GM18868 (cell line): ENCODE data around the gene ZNF786.
A peak's percentile ranks its signal among the peaks of the same experiment; 100 is the strongest.
"Not testable (repeated sequence)": the region's sequence is repeated elsewhere in the genome, so short reads cannot be mapped to it uniquely, and the experiment has no call there.

ENCODE experiments used
- ATAC-seq: cut with Tn5 transposase; IDR thresholded peaks from one replicate; pipeline ENCODE4 v1.9.1; 2021; ENCODE audit warnings: mild to moderate bottlenecking, moderate library complexity; ENCODE audit not compliant: unreplicated experiment

Gene ZNF786

DNA sequence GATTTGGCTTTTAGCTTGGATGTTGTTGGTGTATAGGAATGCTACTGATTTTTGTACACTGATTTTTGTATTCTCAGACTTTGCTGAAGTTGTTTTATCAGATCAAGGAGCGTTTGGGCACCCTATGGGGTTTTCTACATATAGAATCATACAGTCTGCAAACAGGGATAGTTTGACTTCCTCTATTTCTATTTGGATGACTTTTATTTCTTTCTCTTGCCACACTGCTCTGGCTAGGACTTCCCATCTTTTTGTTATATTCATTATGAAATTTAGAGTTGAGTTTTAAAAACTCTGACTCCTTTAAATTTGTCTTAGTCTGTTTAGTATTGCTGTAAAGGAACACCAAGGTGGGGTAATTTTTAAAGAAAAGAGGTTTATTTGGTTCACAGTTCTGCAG is 4.7 kb downstream of the ZNF786 start:
- no peak for ATAC-seq

DNA sequence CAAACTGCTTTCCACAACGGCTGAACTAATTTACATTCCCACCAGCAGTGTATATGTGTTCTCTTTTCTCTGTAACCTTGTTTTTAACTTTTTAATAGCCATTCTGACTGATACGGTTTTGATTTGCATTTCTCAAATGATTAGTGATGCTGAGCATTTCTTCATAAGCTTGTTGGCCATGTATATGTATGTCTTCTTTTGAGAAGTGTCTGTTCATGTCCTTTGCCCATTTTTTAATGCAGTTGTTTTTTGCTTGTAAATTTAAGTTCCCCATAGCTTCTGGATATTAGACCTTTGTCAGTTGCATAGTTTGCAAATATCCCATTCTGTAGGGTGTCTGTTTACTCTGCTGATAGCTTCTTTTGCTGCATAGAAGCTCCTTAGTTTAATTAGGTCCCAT is 6.1 kb downstream of the ZNF786 start:
- ATAC-seq, result no peak

DNA sequence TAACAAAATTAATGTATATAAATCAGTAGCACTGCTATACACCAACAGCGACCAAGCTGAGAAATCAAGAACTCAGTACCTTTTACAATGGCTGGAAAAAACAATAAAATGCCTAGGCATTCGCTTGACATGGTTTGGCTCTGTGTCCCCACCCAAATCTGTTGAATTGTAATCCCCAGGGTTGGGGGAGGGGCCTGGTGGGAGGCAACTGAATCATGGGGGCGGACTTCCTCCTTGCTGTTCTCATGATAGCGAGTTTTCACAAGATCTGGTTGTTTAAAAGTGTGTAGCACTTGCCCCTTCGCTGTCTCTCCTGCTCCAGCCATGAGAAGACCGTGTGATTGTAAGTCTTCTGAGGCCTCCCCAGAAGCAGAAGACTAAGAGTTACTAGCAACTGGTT is 8.6 kb downstream of the ZNF786 start:
- no peak for ATAC-seq

DNA sequence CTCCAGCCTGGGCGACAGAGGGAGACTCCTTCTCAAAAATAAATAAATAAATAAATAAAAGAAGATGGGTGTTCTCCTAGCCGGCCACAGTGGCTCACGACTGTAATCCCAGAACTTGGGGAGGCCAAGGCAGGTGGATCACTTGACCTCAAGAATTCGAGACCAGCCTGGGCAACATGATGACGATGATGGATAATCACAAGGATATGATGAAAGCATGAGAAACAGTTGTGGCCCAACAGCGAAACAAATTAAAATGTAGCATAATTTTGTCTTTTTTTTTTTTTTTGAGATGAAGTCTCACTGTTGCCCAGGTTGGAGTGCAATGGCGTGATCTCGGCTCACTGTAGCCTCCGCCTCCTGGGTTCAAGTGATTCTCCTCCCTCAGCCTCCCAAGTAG is 12.9 kb downstream of the ZNF786 start:
- no peak for ATAC-seq

DNA sequence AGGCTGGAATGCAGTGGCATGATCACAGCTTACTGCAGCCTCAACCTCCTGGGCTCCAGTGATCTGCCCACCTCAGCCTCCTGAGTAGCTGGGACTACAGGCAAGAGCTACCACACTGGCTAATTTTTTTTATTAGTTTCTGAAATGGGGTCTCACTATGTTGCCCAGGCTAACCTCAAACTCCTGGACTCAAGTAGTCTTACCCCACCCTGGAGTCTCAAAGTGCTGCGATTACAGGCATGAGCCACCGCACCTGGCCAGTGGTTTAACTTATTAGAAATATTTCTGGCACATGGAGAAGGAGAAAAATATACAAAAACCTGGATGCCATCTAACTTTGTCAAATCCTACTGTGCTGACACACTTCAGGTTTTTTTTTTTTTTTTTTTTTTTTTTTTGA is 15.2 kb downstream of the ZNF786 start:
- ATAC-seq, result no peak

DNA sequence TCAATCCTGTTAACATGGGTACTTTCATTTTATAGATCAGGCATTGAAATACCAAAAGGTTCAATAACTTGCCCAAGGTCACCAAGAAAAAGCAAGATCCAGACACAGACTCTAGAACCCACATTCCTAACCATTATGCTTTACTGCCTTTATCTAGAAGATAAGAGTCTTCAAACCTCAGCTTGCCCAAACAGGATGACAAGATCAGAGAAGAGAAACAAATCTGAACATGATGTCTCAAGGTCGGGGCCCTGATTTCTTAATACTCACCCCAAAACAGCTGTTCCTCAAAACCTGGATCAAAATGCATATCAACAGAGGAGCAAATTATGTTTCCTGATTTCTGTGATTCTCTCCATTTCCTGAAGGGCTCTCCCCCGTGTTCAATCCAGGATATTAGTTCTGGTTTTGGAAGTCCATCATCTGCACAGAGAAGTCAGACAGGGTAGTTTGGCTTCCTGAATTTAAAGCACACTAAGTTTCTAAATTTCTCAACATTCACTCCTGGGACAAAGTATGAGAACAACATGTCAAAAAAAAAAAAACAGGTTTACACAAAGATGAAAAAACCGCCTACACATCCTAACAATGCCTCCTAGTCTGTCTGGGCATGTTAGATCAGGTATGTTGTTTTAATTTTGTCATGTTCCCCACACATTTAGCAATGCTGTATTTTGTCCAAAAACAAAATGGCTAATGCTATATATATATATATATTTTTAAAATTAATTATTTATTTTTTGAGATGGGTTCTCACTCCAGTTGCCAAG is 16.2 kb downstream of the ZNF786 start:
- ATAC-seq, result peak; percentile 43

DNA sequence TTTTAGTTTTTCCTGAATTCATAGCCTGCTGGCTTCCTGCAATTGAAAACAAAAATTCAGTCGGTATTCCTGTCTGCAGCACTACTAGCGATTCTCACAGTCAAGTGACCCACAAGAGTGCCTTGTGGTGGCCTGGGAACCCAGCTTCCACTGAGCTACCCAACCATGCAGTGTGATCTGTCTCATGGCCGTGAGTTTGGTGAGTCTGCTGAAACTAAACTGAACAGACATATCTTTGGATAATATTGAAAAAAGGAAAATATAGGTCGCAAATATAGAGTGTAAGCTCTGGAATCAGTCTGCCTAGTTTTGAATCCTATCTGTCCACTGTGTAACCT is 18.1 kb downstream of the ZNF786 start:
- ATAC-seq, result no peak

DNA sequence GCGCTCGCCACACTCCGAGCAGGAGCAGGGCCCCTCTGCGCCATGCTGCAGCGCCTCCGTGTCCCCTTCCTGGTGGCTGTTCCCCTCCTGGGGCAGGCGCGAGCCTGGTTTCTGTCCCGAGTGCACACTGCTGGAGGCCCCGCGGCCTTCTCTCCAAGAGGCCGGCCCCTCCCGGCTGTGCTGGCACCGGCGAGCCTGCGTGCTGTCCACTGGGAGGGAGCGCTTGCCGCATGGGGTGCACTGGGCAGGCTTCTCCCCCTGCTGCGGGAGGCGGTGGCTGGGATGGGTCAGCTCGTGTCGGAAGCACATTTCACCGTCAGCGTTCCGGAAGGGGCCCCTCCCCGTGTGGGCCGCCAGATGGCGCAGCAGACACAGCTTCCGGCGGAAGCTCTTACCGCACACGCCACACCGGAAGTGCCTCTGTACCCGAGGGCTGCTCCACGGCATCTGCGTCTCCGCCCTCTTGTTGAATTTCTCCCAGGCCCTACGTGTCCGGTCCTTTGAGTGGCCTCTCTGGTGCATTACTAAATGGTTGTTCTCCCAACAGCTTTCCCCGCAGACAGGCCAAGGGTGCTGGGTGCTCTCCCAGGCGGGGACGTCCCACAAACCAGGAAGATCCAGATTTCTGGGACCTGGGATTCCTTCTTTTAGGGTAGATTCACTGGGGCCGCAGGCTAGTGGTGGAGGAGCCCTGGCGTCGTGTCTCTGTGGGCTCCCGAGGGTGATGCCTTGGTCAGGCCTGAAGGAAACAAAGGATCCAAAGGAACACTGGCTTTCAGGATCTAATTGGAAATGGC is 18.7 kb downstream of the ZNF786 start:
- no peak for ATAC-seq

DNA sequence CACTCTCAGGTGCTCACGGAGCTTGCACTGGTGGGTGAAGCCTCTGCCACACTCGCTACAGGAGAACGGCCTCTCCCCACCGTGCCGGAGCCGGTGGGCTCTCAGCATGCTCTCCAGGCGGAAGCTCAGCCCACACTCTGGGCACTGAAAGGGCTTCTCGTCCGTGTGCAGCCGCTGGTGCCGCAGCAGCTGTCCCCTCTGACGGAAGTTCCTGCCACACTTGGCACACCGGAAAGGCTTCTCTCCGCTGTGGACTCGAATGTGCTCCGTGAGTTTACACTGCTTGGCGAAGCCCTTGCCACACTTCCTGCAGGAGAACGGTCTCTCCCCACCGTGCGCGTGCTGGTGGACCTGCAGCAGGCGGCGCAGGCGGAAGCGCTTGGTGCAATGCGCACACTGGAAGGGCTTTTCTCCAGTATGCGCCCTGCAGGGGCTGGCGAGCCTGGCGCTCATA is 19.3 kb downstream of the ZNF786 start:
- no peak for ATAC-seq

DNA sequence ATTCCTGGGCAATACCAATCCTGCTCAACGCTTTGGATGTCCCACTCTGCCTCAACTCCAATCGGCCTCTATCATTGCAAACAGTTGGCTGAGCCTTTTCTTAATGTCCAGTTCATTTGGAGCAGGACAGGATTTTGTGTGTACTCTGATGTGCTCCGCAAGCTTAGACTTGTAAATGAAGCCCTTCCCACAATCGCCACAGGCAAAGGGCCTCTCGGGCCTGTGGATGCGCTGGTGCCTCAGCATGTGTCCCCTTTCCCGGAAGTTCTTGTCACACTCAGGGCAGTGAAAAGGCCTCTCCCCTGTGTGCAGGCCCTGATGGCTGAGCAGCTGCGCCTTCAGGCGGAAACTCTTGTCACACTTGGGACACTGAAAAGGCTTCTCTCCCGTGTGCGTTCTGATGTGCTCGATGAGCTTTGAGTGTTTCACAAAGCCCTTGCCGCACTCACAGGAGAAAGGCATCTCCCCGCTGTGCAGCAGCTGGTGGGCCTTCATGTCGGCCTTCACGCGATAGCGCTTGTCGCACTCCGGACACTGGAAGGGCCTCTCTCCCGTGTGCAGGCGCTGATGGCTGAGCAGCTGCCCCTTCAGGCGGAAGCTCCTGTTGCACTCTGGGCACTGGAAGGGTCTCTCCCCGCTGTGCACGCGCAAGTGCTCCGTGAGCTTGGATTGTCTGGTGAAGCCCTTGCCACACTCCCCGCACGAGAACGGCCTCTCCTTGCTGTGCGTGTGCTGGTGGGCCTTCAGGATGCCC is 20.0 kb downstream of the ZNF786 start:
- no peak for ATAC-seq

DNA sequence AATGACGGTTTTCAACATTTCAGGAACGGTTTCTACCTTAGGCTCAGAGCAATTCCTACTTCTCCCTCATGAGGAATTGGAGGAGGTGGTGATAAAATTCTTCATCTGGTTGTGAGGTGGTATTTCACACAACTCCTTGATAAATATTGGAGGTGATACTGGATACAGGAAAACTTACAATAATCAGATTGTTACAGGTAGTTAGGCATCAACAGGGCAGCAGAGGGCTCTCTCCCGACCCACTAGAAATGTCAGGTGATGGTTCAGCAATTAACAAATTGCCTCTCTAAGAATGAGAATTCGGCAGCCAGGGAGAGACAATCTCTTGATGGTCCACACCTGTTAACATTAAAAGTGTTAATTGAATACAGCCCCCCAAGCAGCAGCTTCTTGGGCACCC is 22.6 kb downstream of the ZNF786 start:
- no peak for ATAC-seq

DNA sequence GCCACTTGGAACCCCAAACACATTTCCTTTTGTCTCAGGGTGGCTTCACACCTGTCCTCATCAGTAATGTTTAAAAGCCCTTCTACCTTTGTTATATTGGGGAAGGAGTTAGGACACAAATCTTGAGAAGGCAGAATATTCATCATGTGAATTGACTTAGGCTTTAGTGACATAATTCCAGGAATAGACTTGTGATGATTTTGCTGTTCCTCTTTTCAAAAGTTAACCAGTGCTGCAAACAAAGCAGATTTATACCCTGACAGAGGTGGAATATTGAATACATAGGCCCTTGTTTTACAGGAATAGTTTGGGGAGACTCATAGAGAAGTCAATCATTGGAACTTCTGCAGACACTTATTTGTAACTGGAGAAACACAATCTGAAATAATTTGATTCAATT is 27.0 kb downstream of the ZNF786 start:
- no peak for ATAC-seq

DNA sequence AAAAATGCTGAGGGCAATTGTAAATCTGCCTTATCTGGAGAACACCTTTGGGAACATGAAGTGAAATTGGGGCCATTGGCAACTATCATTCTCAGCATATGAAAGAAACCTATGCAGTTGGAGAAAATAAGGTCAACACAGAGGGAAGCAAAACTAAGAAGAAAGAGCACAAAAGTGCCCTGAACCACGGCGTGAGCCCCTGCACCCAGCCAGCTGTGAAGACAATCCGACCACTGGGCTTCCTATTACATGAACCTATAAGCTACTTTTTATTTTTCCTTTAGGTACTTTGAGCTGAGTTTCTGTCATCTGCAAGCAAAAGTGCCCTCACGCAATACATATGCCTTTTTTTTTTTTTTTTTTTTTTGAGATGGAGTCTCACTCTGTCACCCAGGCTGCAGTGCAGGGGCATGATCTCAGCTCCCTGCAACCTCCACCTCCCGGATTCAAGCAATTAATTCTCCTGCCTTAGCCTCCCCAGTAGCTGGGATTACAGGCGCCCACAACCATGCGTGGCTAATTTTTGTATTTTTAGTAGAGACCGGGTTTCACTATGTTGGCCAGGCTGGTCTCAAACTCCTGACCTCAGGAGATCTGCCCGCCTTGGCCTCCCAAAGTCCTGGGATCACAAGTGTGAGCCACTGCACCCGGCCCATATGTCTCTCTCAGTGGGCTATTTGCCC is 28.2 kb downstream of the ZNF786 start:
- not testable (repeated sequence) for ATAC-seq

DNA sequence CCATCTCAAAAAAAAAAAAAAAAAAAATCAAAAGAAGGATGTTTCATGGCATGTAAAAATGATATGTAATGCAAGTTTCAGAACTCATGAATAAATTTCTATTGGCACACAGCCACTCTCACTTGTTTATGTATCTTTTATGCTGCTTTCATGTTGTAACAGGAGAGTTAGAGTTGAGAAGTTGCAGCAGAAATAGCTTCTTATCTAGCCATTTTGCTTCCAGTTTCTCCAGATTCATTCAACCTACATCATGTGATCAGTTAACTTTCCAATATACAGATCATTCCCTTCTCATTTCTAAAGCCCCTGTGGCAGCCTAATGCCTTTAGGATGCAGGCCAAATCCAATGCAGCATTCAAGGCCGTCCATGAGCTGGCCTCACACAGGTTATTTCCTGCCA is 30.4 kb downstream of the ZNF786 start:
- ATAC-seq, result no peak

DNA sequence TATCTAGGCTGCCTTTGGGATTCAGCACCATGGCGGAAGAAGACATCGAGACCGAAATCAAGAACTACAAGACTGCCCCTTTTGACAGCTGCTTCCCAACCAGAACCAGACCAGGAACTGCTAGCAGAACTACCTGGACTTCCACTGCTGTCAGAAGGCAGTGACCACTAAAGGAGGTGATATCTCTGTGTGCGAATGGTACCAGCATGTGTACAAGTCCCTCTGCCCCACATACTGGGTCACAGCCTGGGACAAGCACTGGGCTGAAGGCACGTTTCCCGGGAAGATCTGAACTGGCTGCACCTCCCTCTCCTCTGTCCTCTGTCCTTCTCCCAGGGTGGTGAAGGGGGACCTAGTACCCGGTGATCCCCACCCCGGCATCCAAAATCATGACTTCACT is 36.6 kb downstream of the ZNF786 start:
- no peak for ATAC-seq

DNA sequence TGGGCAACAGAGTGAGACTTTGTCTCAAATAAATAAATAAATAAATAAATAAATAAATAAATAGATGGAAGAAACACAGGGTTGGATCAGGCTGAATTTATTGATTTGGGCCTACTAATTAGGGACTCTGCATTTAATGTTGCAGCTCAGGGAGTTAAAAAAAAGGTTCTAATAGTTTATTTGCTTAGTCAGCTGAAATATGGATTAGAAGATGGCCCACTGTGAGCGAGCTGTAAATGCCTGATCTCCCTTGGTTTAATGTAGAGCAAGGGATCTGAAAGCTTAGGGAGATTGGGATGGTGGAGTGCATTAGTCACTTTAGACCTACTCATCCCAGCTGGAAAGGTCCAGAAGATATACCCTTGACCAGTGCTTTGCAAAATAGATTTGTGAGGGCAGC is 37.1 kb downstream of the ZNF786 start:
- no peak for ATAC-seq

DNA sequence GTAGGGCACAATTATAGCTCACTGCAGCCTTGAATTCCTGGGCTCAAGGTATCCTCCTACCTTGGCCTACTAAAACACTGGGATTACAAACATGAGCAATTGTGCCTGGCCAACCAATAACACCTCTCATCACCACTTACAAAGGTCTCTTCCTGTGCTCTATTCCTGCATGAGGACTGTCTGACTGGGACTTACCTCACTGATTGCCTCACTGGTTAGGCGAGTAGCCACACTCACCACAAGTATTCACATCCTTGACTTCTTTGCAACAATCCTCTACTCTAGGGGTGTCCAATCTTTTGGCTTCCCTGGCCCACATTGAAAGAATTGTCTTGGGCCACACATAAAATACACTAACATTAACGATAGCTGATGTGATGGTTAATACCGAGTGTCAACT is 39.6 kb downstream of the ZNF786 start:
- ATAC-seq, result no peak

DNA sequence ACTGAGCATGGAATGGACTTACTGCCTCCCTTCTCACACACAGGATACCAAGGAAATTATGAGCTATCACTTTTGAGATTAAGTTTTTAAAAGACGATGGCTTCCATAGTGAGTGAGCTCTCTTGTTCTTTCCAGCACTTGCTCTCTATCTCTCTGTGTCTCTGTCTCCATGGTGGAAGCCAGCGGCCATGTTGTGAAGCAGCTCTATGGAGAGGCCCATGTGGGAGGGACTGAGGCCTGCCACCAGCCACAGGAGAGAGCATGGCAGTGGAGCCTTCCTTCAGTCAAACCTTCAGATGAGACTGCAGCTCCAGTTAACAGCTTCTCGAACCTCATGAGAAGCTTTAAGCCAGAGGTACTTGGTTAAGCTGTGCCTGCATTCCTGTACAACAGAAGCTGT is 41.7 kb downstream of the ZNF786 start:
- ATAC-seq, result no peak

DNA sequence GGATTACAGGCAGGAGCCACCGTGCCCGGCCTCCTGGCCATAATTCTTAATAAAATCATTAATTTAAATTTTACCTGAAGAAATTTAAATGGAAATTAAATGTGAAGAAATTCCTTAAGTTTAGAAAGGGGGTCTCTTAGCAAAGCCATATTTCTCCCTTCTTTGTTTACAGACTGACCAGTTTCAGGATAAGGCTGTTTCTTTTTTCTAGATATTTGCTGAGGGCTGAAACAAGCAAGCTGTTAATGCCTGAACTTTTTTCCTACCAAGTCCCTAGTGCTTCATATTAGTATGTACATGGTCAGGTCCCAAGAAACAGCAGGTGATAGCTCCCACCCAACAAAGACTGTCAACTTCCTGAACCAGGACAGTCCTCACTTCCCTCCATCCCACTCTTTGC is 44.1 kb downstream of the ZNF786 start:
- ATAC-seq, result no peak

DNA sequence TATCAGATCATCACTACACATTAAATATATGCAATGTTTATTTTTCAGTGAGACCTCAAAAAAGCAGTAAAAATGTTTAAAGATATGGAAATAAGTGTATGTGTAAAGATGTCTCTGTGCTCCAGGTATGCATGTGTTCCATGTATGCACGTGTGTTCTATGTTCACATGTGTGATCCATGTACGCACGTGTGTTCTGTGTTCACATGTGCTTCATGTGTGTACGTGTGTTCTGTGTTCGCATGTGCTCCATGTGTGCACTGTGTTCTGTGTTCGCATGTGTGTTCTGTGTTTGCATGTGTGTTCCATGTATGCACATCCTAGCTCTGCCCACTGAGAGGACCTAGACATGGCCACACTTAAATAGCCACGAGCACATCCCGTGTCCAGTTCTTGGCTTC is 46.6 kb downstream of the ZNF786 start:
- ATAC-seq, result no peak

DNA sequence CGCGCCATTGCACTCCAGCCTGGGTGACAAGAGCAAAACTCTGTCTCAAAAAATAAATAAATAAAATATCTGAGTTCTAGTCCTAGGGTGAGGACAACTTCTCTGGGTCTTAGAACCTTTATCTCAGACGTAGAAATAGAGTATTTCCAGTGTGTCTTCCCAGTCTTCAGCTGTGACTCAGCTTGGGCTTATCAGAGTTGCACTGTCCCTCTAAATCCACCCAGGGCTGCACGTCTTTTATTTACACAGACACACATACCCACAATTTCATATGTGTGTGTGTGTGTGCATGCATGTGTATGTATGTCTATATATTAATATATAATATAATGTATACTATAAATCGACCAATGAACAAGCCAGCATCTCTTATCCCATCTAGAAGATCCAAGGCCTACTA is 49.2 kb downstream of the ZNF786 start:
- no peak for ATAC-seq
